Stimulated activated CD4-positive, alpha-beta T cell treated with anti-CD3 and anti-CD28 coated beads, Interleukin-15, amount 100 ng/mL, for 48 hours (primary cell): ENCODE results near the gene RGS6.
"Not testable (repeated sequence)": the region's sequence is repeated elsewhere in the genome, so short reads cannot be mapped to it uniquely, and the experiment has no call there.

Experiments used
- DNase-seq, 2 donors: peaks; one replicate each; pipeline ENCODE4 v3.0.0-alpha.2; 2020; ENCODE audit warnings: low read depth in 2 of 2

RGS6 gene

GRCh38 chr14:72451054-72451972, 519.1 kb downstream of the RGS6 start:
- DNase-seq: peak; percentile 14 to 17

- no peak for DNase-seq
These were observed 520.5 kb downstream of the RGS6 start for GRCh38 chr14:72452774-72453173.

DNA sequence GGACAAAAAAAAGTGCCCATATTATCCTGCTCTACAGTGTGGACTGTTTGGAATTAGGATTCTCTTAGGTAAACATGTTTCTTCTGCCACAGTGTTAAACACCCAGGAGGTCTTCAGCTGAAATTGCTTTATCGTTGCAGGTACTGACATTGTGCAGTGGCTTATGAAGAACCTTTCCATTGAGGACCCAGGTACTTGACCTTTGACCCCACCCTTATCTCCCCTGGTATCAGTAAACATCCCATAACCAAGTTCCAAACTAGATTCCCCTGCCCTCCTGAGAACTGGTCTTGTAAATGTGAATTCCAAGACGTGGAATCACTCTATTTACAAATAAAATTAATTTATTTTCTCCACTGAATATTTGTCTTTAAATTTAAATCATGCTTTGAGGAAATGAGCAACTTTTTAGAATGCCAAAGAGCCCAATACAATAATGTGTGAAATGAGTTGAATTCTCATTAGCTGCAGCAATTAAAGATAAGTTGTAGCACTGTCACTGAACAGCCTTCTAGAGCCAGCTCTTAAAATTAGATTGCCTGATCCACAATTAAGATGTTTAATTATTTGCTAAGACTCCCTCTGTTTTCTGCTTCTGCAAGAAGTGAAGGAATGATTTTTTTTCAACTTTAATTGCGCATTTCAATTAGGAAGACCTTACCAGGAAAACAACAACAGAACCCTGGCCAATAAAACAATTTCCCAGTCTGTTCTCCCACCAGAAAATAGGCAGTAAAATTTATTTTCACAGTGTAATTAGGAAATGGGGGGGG, 522.3 kb downstream of the RGS6 start:
- no peak for DNase-seq

GRCh38 chr14:72457641-72458040, 525.4 kb downstream of the RGS6 start:
- DNase-seq: no peak

GRCh38 chr14:72462056-72462455, 529.8 kb downstream of the RGS6 start:
- no peak for DNase-seq

DNA sequence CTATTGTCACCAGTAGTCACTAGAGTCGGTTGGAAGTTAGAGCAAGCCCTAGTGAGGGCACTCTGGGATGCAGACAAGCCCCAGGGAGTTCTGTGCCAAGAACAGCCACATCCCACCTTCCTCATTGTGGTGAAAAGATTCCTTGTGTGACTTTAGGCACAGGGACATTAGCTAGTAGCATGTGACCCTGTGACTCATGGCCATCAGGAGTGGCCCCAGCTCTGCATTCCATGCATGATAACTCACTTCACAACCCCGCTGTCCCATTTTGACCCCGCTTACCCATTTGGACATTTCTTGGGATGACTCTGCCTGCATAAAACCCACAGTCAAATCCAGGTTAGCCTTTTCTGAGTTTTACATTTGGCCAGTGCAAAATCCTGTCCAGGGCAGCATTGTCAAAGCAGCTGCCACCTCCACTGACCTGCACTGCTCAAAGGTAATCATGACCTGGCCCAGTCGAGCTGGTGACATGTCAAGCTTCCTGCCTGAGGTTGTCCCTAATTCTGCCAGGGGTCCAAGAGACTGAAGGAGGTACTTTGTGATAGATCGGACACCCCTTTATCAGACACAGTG, 531.1 kb downstream of the RGS6 start:
- no peak for DNase-seq

DNA sequence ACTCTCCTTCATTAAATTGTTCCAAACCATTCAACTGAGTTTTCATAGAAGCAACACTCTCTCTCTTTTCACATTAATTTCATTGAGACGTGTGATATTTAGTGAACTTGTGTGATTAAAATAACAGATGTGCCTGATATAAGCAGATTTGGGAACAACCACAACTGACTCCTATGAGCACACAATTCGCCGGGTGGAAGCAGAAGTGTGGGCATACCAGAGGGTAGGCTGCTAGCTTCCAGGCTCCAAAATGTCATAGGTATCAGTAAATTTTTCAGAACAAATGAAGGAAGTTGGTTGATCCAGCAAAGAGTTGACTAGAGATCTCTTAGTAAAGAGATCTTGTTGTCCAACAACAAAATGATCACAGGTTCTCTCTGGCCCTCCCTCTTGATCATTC, 532.0 kb downstream of the RGS6 start:
- no peak for DNase-seq

DNA sequence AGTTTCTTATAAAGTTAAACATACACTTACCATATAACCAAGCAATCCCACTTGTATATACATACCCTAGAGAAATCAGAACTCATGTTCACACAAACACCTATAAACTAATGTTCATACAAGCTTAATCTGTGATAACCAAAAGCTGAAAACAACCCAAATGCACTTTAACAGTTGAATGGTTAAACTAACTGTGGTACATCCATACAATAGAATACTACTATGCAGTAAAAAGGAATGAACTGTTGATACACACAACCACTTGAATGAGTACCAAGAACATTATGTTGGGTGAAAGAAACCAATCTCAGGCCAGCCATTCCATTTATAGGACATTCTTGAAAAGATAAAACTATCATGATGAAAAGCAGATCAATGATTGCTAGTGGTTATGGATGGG, 534.1 kb downstream of the RGS6 start:
- no peak for DNase-seq

GRCh38 chr14:72471346-72471745, 539.1 kb downstream of the RGS6 start:
- no peak for DNase-seq

DNA sequence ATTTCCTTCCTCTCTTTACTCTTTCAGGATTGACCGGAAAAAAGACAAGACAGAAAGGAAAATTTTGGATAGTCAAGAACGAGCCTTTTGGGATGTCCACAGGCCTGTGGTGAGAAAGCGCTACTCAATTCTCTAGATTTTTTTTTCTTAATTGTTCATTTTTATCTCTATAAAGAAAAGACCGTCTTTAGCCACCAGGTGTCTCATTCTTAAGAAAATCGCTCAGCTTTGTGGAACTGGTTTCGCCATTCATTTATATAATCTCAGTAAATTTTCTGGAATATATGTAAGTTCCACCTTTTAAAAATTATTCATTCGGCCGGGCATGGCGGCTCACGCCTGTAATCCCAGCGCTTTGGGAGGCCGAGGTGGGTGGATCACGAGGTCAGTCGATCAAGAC, 540.6 kb downstream of the RGS6 start:
- DNase-seq: no peak

DNA sequence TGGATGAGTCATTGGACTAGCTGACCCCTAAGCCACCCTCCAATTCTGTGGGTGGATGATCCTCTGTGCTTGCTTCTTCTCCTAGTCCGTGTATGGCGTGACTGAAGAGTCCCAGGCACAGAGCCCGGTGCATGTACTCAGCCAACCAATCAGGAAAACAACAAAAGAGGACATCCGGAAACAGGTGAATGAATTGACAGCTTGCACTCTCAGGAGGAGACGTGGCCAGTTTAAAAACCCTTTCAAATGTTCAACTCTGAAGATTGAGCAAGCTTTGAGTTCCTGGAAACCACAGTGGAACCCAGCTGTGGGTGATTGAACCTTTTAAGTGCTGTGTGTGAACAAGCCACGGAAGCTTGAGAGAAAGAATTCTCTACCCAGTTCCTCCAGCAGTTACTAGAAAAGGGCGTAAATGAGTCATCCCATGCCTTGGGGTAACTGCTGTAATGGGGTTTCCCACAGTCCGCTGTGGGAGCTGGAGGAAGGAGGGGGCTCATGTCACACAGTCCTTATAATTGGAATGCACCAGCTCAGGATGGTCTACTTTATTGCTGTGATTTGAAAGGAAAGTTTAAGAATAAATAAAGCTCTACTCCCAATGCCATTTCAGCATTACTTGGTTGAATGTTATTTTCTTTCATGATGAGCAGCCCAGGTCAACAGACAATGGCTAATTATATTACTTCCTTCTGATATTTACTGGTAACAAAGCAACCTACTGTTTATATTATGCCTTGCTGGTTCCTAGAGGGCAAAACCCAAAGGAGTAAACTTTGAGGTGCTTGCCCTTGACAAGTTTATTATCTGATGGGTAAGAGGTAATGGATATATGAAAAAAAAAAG, 544.6 kb downstream of the RGS6 start:
- peak; percentile 49 to 54 for DNase-seq

- not testable (repeated sequence) for DNase-seq
These were observed 545.3 kb downstream of the RGS6 start for GRCh38 chr14:72477578-72477977.

GRCh38 chr14:72478471-72478893, 546.3 kb downstream of the RGS6 start:
- DNase-seq: no peak

DNA sequence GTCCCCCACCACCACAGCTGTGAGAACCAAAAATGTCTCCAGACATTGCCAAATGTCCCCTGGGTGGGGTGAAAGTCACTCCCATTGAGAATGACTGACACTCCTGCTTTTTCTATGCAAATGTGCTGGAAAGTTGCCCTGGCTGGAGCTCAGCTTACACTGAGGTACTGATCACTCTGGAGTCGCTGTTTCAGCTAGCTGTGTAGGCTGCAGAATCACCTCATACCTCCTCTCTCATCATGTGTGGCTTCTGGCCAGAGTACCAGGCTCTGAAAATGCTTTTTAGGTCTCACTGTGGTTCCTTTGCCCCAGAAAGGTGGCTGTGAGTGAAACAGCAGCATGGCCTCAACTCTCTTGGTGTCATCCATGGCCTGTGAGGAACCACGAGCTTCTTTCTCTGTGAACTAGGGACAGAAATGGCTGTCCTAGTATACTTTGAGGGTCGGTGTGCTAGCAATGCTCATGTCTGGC, 547.3 kb downstream of the RGS6 start:
- no peak for DNase-seq

DNA sequence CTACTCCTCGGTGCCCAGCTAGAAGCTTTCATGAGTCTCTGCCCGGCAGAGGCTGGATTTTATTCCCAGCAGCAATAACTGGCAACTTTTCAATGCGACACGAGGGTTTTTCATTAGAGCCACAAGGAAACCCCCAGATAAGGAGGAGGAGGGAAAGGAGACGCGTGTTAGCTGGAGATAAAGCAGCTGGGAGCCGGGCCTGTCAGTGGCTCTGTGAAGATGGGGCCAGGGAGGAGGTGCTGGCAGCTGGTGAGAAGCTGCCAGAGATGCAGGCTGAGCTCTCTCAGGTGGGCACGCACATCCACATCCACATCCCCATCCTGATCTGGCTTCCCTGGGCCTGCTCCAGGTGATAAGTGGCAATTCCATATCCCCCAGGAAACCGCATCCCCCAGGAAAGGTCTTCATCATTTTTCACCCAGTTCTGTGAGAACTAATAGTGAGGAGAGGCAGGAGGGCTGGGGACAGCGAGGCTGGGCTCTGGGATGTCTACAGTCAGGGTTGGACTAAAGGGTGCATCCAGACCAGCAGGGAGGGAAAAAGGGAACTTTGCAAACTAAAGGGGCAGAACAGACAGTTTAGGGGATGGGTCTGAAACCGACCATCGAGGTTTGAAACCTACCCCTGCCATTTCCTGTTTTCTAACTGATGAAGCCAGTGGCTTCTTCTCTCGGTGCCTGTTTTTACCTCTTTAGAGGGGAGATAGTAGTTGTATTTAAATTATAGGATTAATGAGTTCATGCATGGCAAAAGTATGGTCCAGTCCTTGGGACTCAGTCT, 548.4 kb downstream of the RGS6 start:
- no peak for DNase-seq

- no peak for DNase-seq
These were observed 551.1 kb downstream of the RGS6 start for GRCh38 chr14:72483311-72483710.

DNA sequence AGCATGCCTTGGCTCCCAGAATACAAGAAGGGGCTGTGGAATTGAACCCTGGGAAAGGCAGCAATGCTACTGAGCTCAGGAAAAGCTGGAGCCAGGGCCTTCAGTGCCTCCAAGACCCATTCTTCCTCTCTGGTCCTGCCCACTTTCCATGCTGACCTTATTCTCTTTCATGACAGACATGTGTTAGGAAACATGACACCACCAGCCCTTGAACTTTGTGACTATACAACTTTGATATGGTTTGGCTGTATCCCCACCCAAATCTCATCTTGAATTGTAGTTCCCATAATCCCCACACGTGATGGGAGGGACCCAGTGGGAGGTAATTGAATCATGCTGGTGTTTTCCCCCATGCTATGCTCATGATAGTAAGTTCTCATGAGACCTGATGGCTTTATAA, 553.5 kb downstream of the RGS6 start:
- DNase-seq: no peak

DNA sequence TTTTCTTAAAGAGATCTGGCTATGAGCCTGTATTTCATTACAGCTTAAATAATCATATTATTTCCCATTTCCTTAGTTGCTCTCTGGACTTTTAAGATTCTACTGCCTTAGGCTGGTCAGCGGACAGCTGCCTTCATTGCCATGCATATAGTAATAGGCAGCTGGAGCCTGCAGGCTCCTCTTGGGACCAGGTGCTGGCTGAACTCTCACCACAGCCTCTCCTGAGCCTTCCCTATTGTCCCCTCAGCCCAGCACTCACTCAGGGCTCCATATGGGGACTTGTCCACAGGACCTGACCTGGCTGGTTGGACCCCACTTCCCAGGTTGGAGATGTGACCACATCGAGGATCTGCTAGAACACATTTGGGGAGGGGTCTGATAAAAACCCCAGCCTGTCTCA, 556.3 kb downstream of the RGS6 start:
- no peak for DNase-seq

DNA sequence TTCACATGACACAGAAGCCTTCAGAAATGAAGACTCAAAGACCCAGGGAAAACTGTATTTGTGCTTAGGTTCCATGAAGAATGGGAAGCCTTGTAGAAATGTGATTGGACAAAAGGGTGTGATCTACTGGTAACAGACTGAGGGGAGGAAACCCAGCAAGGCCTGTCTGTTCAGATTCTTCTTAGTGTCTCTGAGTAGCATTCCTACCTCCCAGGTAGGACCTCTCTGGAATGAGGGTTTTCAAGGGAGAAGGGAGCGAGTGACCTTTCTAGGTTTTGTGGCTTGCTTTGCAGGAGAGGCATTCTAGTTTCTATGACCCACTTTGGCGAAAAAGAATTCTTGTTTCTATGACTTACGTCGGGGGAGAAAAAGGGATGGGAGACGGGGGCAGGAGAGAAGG, 560.0 kb downstream of the RGS6 start:
- DNase-seq: no peak

DNA sequence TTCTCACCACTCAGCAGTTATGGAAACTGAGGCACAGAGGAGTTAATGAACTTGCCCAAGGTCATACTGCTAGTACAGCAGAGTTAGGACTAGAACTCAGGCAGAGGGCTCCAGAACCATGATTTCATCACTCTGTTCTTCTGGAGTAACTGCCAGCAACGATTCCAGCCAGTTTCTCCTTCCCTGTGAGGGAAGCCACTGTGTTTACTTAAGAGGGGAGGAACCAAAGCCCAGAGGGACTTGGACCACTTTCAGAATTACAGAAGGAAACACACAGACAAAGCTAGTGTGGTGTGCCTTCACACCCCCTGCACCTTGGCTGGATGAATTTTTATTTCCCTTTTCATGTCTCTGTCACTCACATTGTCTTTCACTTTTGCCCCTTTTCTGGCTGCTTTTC, 563.4 kb downstream of the RGS6 start:
- no peak for DNase-seq

DNA sequence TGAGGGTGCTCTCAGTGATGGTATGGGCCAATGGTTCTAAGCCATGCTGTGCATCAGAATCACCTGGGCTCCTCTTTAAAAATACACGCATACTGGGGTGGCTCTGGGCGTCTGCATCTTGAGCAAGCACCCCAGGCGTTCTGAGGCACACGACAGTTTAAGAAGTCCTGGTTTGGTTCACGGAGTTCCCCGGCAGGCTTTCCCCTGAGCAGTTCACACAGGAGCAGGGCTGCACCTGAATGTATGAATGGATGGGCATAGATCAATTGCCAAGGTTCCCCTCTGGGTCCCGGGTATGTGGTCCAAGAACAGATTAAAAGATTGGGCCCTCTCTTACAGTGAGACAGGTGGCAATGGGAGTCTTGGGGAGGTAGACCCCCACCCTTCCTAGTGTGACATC, 566.4 kb downstream of the RGS6 start:
- no peak for DNase-seq
